Stimulated activated naive CD8-positive, alpha-beta T cell treated with anti-CD3 and anti-CD28 coated beads, Interleukin-15, Interleukin-2, amounts not matched to agents 100 ng/mL and 50 ng/mL, for 24 hours (primary cell): ENCODE data around the gene ZNF219.

Experiments
- H3K27ac Mint-ChIP-seq: one replicate; pipeline ENCODE4 v1.8.0; 2021; ENCODE audit warnings: mild to moderate bottlenecking, mixed read lengths
- H3K27me3 Mint-ChIP-seq: one replicate; pipeline ENCODE4 v1.8.0; 2021; ENCODE audit warnings: mixed read lengths
- H3K36me3 Mint-ChIP-seq: one replicate; pipeline ENCODE4 v1.8.0; 2021; ENCODE audit warnings: low read depth, mixed read lengths
- H3K4me1 Mint-ChIP-seq: one replicate; pipeline ENCODE4 v1.8.0; 2021; ENCODE audit warnings: low read depth, mixed read lengths
- H3K4me3 Mint-ChIP-seq: one replicate; pipeline ENCODE4 v1.8.0; 2021; ENCODE audit warnings: mild to moderate bottlenecking, mixed read lengths
- H3K9me3 Mint-ChIP-seq: one replicate; pipeline ENCODE4 v1.8.0; 2021; ENCODE audit warnings: mixed read lengths

ZNF219 gene

GRCh38 chr14:21095430-21096205 is 2.8 kb downstream of the ZNF219 start:
- Mint-ChIP-seq H3K36me3 (peaks cover 6% of the 10 kb centered on the region), H3K27me3 (peaks cover 9% of the 10 kb centered on the region), H3K9me3 (no peaks in the 10 kb centered on the region), H3K4me1 (peaks cover 24% of the 10 kb centered on the region), H3K4me3 (no peak overlapping the region), H3K27ac (no peak overlapping the region)

GRCh38 chr14:21093769-21094681 is 4.4 kb downstream of the ZNF219 start:
- H3K4me1 Mint-ChIP-seq = peaks cover 15% of the 10 kb centered on the region
- no peaks in the 10 kb centered on the region for H3K9me3 Mint-ChIP-seq

GRCh38 chr14:21093018-21093417 is 5.4 kb downstream of the ZNF219 start:
- peaks cover 6% of the 10 kb centered on the region for H3K36me3 Mint-ChIP-seq
- H3K4me1 Mint-ChIP-seq = peaks cover 18% of the 10 kb centered on the region
- H3K27ac Mint-ChIP-seq = no peak overlapping the region
- H3K27me3 Mint-ChIP-seq = no peaks in the 10 kb centered on the region
- no peaks in the 10 kb centered on the region for H3K9me3 Mint-ChIP-seq
- no peak overlapping the region for H3K4me3 Mint-ChIP-seq

More at GRCh38 chr14:21093769-21094681, 4.4 kb downstream of the ZNF219 start:
- Mint-ChIP-seq H3K27me3 (peaks cover 4% of the 10 kb centered on the region), H3K4me3 (no peak overlapping the region), H3K27ac (no peak overlapping the region), H3K36me3 (peaks cover 6% of the 10 kb centered on the region)

GRCh38 chr14:21092273-21093011 is 6.0 kb downstream of the ZNF219 start:
- H3K36me3 Mint-ChIP-seq = peaks cover 6% of the 10 kb centered on the region
- H3K4me1 Mint-ChIP-seq = peaks cover 24% of the 10 kb centered on the region
- H3K27ac Mint-ChIP-seq = no peak overlapping the region
- no peaks in the 10 kb centered on the region for H3K9me3 Mint-ChIP-seq
- H3K27me3 Mint-ChIP-seq = no peaks in the 10 kb centered on the region
- no peak overlapping the region for H3K4me3 Mint-ChIP-seq

GRCh38 chr14:21091821-21092272 is 6.6 kb downstream of the ZNF219 start:
- H3K4me3 Mint-ChIP-seq = no peak overlapping the region
- H3K36me3 Mint-ChIP-seq = peaks cover 6% of the 10 kb centered on the region
- no peak overlapping the region for H3K27ac Mint-ChIP-seq
- no peaks in the 10 kb centered on the region for H3K9me3 Mint-ChIP-seq
- H3K27me3 Mint-ChIP-seq = no peaks in the 10 kb centered on the region
- H3K4me1 Mint-ChIP-seq = peaks cover 23% of the 10 kb centered on the region

GRCh38 chr14:21090940-21091663 is 7.4 kb downstream of the ZNF219 start:
- Mint-ChIP-seq H3K4me1 (peaks cover 28% of the 10 kb centered on the region), H3K36me3 (peaks cover 6% of the 10 kb centered on the region), H3K27ac (no peak overlapping the region)

GRCh38 chr14:21090194-21090939 is 8.1 kb downstream of the ZNF219 start:
- Mint-ChIP-seq H3K27ac (no peak overlapping the region), H3K36me3 (peaks cover 6% of the 10 kb centered on the region), H3K9me3 (no peaks in the 10 kb centered on the region)

More at GRCh38 chr14:21090940-21091663, 7.4 kb downstream of the ZNF219 start:
- Mint-ChIP-seq H3K9me3 (no peaks in the 10 kb centered on the region), H3K4me3 (no peak overlapping the region), H3K27me3 (no peaks in the 10 kb centered on the region)

GRCh38 chr14:21089877-21090193 is 8.6 kb downstream of the ZNF219 start:
- no peaks in the 10 kb centered on the region for H3K27me3 Mint-ChIP-seq
- no peaks in the 10 kb centered on the region for H3K9me3 Mint-ChIP-seq
- no peak overlapping the region for H3K4me3 Mint-ChIP-seq
- H3K27ac Mint-ChIP-seq = peak overlapping the region; percentile 36
- peaks cover 6% of the 10 kb centered on the region for H3K36me3 Mint-ChIP-seq
- H3K4me1 Mint-ChIP-seq = peaks cover 28% of the 10 kb centered on the region

More at GRCh38 chr14:21090194-21090939, 8.1 kb downstream of the ZNF219 start:
- H3K4me3 Mint-ChIP-seq = no peak overlapping the region
- no peaks in the 10 kb centered on the region for H3K27me3 Mint-ChIP-seq
- H3K4me1 Mint-ChIP-seq = peaks cover 28% of the 10 kb centered on the region

GRCh38 chr14:21089271-21089670 is 9.2 kb downstream of the ZNF219 start:
- H3K9me3 Mint-ChIP-seq = no peaks in the 10 kb centered on the region

GRCh38 chr14:21088687-21089086 is 9.8 kb downstream of the ZNF219 start:
- no peak overlapping the region for H3K27ac Mint-ChIP-seq
- H3K4me3 Mint-ChIP-seq = no peak overlapping the region
- H3K36me3 Mint-ChIP-seq = peaks cover 6% of the 10 kb centered on the region
- peaks cover 28% of the 10 kb centered on the region for H3K4me1 Mint-ChIP-seq
- no peaks in the 10 kb centered on the region for H3K9me3 Mint-ChIP-seq
- H3K27me3 Mint-ChIP-seq = no peaks in the 10 kb centered on the region

More at GRCh38 chr14:21089271-21089670, 9.2 kb downstream of the ZNF219 start:
- peaks cover 6% of the 10 kb centered on the region for H3K36me3 Mint-ChIP-seq
- peaks cover 28% of the 10 kb centered on the region for H3K4me1 Mint-ChIP-seq
- no peak overlapping the region for H3K4me3 Mint-ChIP-seq
- H3K27me3 Mint-ChIP-seq = no peaks in the 10 kb centered on the region
- peak overlapping the region; percentile 36 for H3K27ac Mint-ChIP-seq

GRCh38 chr14:21087294-21088091 is 11.0 kb downstream of the ZNF219 start:
- H3K27me3 Mint-ChIP-seq = no peaks in the 10 kb centered on the region
- no peaks in the 10 kb centered on the region for H3K9me3 Mint-ChIP-seq
- H3K4me1 Mint-ChIP-seq = peaks cover 27% of the 10 kb centered on the region
- peak overlapping the region; percentile 40 for H3K27ac Mint-ChIP-seq
- no peak overlapping the region for H3K4me3 Mint-ChIP-seq
- H3K36me3 Mint-ChIP-seq = peaks cover 5% of the 10 kb centered on the region

GRCh38 chr14:21086908-21087293 is 11.6 kb downstream of the ZNF219 start:
- Mint-ChIP-seq H3K9me3 (no peaks in the 10 kb centered on the region), H3K4me1 (peaks cover 25% of the 10 kb centered on the region), H3K27me3 (no peaks in the 10 kb centered on the region), H3K36me3 (peaks cover 4% of the 10 kb centered on the region), H3K27ac (peak overlapping the region; percentile 7), H3K4me3 (no peak overlapping the region)
